Measurements from ENCODE around the gene SLC37A1.

DNA sequence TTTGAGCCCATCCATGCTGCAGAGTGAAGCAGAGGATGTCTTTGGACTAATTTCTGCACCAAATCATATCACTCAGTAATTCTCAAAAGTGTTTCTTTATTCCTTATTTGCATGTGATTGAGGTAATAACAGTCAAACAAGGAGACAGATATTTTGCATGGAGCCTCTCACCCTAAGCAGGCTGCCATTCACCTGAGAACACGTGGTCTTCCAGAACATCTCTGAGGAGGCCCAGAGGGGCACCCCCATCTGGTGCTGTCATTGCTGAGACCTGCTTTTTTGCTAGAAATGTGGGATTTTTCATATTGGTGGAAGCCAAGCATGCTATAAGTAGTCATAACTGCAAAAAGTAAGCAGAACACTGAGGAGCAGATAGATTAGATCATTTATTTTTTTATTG, 7.7 kb downstream of the SLC37A1 start:
- TF ChIP-seq, protein P1, sequence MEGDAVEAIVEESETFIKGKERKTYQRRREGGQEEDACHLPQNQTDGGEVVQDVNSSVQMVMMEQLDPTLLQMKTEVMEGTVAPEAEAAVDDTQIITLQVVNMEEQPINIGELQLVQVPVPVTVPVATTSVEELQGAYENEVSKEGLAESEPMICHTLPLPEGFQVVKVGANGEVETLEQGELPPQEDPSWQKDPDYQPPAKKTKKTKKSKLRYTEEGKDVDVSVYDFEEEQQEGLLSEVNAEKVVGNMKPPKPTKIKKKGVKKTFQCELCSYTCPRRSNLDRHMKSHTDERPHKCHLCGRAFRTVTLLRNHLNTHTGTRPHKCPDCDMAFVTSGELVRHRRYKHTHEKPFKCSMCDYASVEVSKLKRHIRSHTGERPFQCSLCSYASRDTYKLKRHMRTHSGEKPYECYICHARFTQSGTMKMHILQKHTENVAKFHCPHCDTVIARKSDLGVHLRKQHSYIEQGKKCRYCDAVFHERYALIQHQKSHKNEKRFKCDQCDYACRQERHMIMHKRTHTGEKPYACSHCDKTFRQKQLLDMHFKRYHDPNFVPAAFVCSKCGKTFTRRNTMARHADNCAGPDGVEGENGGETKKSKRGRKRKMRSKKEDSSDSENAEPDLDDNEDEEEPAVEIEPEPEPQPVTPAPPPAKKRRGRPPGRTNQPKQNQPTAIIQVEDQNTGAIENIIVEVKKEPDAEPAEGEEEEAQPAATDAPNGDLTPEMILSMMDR (IDR thresholded peaks at IDR 0.05) = no peak
- TF ChIP-seq POLR2A (IDR thresholded peaks at IDR 0.05) = no peak

Measured in uterus (tissue), 2 donors.